HG03097 (cell line): Measurements from ENCODE around the gene QPCT.
A peak's percentile ranks its signal among the peaks of the same experiment; 100 is the strongest.
"Not testable (repeated sequence)": the region's sequence is repeated elsewhere in the genome, so short reads cannot be mapped to it uniquely, and the experiment has no call there.

ENCODE experiments used
- ATAC-seq: cut with Tn5 transposase; IDR thresholded peaks from one replicate; pipeline ENCODE4 v1.9.1; 2021; ENCODE audit not compliant: unreplicated experiment, low FRiP score

Gene QPCT

GRCh38 chr2:37389395-37389794 lies 45.0 kb downstream of the QPCT start:
- ATAC-seq, result no peak

- peak; percentile 94 for ATAC-seq
Measured at GRCh38 chr2:37389989-37390765, 45.7 kb downstream of the QPCT start.

- ATAC-seq, result peak; percentile 5
Measured at GRCh38 chr2:37390777-37391176, 46.3 kb downstream of the QPCT start.

DNA sequence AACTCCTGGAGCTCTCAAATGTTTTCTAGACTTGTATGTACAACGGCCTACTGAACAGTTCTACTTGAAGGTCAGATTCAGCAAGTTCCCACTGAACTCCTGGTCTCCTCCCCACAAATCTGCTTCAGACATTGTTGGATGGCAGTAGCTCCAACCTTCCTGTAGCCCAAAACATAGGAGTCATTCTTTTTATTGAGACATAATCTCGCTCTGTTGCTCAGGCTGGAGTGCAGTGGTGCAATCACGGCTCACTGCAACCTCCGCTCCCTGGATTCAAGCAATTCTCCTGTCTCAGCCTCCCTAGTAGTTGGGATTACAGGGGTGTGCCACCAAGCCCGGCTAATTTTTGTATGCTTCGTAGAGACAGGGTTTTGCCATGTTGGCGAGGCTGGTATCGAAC lies 47.3 kb downstream of the QPCT start:
- no peak for ATAC-seq

GRCh38 chr2:37392428-37392827 lies 48.0 kb downstream of the QPCT start:
- ATAC-seq, result no peak

DNA sequence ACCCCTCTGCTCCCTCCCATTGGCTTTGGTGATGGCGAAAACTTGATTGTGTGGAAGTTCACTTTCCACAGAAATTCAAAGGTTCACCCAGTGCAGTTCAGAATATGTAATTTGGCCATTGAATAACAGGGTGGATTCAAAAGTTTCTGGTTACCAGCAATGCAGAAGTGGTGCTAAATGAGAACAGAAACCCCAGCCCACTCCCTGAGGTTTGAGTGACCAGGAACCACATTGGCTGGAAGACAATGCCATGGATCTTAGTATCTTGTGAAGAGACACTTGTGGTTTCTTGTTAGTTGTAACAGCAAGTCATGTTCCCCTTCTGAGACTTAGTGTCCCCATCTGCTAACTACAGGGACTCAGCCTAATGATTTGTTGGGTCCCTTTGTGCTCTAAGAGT lies 49.8 kb downstream of the QPCT start:
- ATAC-seq, result no peak

DNA sequence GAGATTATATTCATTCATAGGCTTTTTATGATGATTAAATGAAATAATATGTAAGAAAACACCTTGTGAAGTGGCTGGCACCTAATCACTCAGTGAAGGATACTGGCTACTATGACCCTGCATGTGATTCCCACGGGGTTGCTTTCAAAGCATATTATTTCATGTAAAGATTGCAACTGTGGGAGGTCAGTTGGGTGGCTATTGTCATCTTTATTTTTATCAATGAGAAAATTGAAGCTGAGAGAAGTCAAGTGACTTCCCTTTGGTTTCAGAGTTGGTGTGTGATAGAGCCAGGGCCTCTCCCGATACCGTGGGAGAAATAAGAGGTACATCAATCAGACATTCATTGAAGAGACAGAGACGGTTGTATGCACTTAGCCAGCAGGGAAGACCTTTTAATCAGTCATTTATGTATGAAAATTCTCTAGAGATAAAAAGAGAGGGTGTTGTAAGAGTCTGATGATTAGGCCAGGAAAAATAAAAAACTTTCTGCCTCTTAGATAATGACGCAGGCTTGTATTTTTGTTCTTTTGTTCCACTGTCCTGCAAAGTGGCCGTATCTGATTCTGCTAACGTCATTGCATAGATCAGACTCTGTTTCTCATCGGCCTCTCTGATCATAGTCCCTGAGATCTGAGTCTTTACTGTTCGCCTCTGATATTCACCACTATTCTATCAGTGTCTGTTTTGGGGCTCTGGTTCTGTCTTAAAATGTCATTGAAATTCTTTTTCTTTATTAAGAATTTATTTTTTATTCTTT lies 50.5 kb downstream of the QPCT start:
- ATAC-seq, result no peak

GRCh38 chr2:37396890-37397565 lies 52.6 kb downstream of the QPCT start:
- ATAC-seq, result no peak

- no peak for ATAC-seq
Measured at GRCh38 chr2:37398990-37399389, 54.6 kb downstream of the QPCT start.

DNA sequence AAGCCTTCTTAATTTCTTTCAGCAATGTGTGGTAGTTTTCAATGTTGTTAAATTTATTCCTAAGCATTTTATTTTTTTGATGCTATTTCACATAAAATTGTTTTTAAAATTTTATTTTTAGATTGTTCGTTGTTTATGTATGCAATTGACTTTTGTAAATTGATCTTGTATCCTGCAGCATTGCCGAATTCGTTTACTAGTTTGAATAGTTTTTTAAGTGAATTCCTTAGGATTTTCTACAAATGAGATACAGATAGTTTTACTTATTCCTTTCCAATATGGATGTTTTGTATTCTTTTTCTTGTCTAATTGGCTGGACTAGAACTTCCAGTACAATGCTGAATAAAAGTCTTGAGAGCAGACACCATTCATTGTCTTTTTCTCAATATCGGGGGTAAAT lies 55.6 kb downstream of the QPCT start:
- no peak for ATAC-seq

GRCh38 chr2:37402636-37403035 lies 58.2 kb downstream of the QPCT start:
- ATAC-seq, result no peak

- no peak for ATAC-seq
Measured at GRCh38 chr2:37405781-37406180, 61.4 kb downstream of the QPCT start.

- no peak for ATAC-seq
Measured at GRCh38 chr2:37412231-37412630, 67.8 kb downstream of the QPCT start.

DNA sequence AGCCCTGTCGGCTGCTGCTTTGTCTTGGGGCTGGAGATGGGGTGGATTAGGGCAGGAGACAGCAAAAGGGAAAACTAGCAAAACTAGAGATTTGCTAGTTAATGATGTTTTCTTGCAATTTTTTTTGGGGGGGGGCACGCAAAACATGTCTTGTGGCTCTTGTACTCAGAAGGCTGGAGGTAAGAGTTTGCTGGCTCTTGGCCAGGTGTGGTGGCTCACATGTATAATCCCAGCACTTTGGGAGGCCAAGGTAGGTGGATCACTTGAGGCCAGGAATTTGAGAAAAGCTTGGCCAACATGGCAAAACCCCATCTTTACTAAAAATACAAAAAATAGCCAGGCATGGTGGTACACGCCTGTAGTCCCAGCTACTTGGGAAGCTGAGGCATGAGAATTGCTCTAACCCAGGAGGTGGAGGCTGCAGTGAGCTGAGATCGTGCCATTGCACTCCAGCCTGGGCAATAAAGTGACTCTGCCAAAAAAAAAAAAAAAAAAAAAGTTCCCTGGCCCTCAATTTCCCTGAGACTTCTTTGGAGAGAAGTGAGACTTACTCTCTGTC lies 69.6 kb downstream of the QPCT start:
- ATAC-seq, result not testable (repeated sequence)

GRCh38 chr2:37414470-37414949 lies 70.1 kb downstream of the QPCT start:
- ATAC-seq, result no peak

GRCh38 chr2:37415128-37415820 lies 70.8 kb downstream of the QPCT start:
- no peak for ATAC-seq

- ATAC-seq, result no peak
Measured at GRCh38 chr2:37417321-37417720, 72.9 kb downstream of the QPCT start.

DNA sequence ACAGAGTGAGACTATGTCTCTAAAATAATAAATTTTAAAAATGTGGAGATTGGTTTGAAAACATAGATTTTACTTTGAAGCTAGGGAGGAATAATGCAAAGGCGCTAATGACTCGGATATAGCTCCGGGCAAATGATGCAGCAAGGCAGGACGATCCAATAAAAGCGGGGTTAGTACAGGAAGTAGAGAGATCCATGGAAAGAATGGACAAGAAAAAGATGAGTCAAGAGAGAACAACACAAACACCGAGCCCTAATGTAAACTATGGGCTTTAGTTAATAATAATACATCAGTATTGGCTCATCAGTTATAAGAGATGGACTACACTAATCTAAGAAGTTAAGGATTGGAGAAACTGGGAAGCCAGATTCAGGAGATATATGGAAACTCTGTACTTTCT lies 74.5 kb downstream of the QPCT start:
- no peak for ATAC-seq

DNA sequence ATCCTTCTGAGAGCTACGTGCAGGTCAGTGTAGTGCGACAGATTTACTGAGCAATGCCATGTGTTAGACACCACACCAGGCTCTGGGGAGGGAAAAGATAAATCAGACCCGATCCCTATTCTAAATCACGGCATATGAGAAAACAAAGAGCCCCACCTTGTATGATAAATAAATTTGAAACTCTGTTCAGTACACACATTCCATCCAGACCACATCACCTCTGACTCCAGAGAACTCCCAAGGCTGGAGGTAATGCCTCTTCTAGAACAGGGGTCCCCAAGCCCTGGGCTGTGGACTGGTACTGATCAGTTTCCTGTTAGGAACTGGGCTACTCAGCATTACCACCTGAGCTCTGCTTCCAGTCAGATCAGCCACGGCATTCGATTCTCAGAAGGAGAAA lies 77.3 kb downstream of the QPCT start:
- no peak for ATAC-seq

- ATAC-seq, result no peak
Measured at GRCh38 chr2:37422816-37423215, 78.4 kb downstream of the QPCT start.
